Dermis blood vessel endothelial cell (primary cell): Measurements from ENCODE around the gene TMCC1. TPM values are rescaled to one million over a fixed set of nuclear protein-coding genes. Genes with fewer than 3 reads are reported as not detected.
"Not testable (repeated sequence)": the region's sequence is repeated elsewhere in the genome, so short reads cannot be mapped to it uniquely, and the experiment has no call there.

Experiments used
- DNase-seq: peaks from one replicate; pipeline ENCODE4 v3.0.0; 2010
- total RNA-seq: library from RNA; depleted of rRNA; stranded (reverse); fragments of >200 nt; gene quantifications from 2 replicates; pipeline ENCODE4 v1.2.3, GENCODE V29; 2014

The TMCC1 gene
- total RNA-seq, 1 donor from 2014 or later: 18.5 TPM

DNA sequence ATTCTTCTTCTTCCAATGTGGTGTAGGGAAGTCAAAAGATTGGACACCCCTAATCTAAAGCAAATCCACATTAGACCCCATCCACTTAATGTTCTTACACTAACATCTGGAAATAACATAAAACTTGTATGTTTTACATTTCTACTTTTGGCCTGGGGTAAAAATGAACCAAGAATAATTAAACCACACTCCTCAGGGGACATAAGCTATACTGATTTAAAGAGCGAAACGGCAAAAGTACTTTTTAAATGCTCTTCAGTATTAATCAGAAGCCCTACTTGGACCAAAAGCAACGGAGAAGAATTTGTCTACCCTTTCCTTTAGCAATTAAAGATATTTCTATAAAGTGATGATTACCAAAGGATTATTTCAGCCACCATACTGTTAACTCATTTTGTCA lies 123.9 kb downstream of the TMCC1 start:
- no peak for DNase-seq

DNA sequence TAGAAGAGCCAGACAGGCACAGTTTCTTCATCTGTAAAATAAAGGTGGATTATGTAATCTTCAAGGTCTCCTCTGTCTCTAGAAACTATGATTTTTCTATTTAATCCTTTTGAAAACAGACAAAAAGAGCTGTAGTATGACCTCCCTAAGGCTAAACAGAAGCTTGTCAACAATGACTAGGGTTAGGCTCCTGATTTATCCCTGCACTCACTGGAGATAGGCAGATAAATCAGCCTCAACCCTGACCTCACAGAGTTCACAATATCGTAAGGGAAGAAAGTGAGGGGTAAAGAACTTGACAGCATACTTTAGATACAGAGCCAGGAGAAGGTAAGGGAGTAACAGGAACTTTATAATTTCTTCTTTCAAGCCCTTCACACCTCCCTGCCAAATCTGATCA lies 124.8 kb downstream of the TMCC1 start:
- DNase-seq: no peak

DNA sequence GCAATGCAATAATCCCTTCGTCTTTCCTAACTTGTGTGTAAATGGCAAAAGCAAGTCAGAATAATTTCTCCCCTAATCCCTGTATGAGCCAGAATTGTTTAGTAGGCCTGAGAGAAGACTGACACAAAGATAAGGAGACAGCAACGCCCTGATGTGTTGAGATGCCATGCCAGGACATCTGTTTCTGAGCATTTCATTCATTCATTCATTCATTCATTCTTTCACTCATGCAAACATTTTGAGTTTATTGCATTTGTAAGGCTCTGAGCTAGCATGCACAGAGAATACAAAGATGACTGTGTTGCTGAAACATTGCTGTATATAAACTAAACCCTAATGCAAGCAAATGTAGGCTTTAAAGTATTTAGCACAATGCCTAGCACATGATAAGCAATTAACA lies 127.4 kb downstream of the TMCC1 start:
- DNase-seq: no peak

DNA sequence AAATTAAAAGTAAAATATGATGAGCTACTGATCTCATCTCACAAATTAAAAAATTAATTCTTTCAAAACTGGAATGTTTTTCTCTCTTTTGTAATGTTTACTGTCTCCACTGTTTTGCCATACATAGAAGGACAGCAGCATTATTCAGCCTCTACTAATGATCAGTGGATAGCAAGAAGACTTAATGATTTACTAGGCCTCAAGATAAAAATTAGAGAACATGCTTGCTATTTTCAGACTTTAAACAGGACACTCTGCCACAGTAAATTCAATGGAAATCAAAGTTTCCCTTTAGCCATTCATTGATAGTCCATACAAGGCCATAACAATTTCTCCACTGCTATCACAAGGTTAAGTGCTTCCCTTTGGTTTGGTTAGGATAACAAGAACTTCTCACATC lies 129.4 kb downstream of the TMCC1 start:
- DNase-seq: no peak

DNA sequence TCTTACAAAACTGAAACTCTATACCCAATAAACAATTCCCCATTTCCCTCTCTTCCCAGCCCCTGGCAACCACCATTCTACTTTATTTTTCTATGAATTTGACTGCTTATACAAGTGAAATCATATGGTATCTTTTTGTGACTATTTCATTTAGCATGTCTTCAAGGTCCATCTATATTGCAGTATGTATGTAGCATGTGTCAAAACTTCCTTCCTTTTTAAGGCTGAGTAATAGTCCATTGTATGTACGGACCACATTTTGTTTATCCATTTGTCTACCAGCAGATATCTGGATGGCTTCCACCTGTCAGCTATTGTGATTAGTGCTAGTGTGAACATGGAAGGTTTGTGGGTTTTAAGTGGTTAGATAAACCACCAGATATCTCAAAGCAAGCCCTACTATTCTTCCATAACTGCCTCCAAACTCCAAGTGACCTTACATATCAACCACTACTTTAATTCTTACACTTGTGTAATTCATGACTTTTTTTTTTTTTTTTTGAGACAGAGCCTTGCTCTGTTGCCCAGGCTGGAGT lies 134.7 kb downstream of the TMCC1 start:
- peak; percentile 10 for DNase-seq

DNA sequence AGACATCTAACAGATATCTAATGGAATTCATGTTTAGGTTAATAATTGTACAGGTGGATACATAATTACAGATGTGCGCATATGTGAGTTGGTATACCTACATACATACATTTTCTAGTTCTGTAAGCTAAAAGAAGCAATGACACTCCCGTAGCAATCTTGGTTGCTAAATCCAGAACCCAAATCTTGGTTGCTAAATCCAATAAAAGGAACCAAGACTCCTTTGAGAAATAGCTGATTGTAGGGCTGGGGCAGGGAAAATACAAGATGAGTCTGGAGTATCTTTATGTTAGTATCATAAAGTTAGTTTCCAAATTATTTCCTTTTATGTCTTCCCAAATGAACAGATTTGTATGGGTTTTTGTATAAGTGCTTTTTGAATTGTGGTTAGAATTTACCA lies 135.2 kb downstream of the TMCC1 start:
- no peak for DNase-seq

DNA sequence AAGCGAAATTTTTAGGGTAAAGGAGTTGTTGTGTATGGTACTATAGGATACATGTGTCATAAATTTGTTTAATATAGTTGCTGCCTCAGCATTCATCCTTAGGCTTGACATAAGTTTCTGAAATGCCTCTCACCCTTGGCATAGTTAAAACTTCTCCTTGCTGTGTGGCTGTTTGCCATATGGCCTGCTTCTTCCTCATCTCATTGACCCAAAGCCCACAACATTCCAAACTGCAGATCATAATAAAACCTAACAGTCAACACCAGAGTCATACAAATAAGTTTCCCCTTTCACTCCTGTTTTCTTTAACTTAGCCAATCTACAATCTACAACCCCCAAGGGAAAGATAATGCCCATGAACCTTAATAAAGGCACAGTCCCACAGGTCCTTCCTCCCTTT lies 136.6 kb downstream of the TMCC1 start:
- DNase-seq: peak; percentile 3

DNA sequence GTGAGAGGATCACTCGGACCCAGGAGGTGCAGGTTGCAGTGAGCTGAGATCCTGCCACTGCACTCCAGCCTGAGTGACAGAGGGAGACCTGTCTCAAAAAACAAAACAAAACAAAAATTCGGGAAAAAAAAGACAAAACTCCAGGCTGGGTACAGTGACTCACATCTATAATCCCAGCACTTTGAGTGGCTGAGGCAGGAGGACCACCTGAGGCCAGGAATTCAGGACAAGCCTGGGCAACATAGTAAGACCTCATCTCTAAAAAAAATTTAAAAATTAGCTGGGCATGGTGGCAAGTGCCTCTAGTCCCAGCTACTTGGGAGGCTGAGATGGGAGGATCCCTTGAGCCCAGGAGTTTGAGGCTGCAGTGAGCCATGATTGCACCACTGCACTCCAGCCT lies 142.4 kb downstream of the TMCC1 start:
- not testable (repeated sequence) for DNase-seq

DNA sequence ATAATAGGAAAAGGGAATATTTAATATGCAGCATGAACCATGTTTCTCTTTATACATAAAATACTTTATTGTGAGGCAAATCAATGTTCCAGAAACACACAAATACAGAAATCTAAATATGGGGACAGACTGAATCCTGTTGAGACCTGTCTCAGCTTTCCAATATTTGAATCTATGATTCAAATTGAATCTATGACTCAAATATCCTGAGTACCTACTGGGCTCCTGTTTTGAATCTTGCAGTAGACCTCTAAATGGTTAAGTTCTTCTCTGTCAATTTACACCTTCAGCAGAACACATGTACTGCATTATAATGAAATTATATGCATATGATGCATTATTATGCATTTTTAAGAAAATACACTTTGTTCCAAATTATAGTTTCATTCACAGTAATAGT lies 143.8 kb downstream of the TMCC1 start:
- no peak for DNase-seq

DNA sequence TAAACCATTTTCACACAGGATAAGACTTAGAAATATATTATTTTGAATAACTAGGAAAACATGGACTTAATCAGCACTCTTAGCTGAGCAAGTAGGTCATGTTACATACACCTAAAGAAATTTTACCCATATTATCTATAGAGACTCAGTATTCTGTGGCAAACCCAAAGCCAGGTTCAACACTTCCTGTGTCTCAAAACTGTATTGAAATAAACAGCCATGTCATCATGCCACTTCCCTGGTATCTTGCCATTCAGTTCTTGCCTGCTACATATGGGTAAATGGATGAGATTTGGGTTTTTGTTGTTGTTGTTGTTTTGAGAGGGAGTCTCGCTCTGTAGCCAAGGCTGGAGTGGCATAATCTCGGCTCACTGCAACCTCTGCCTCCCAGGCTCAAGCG lies 145.5 kb downstream of the TMCC1 start:
- no peak for DNase-seq

DNA sequence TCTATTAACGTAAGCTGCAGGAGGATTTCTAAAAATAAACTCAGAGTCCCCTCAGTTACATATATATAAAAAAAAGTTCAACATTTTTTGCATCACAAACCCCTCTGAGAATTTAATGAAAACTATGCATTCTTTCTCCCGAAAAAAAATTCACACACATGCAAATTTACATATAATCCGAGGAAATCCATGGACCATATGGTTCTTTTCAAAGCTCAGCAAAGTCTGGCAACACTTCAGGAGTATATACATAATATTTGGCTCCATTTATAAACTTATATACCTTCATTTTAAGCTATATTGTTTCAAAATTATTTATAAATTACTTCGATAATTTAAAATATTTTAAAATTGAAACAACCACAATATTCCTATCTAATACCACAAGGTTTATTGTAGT lies 146.4 kb downstream of the TMCC1 start:
- no peak for DNase-seq

DNA sequence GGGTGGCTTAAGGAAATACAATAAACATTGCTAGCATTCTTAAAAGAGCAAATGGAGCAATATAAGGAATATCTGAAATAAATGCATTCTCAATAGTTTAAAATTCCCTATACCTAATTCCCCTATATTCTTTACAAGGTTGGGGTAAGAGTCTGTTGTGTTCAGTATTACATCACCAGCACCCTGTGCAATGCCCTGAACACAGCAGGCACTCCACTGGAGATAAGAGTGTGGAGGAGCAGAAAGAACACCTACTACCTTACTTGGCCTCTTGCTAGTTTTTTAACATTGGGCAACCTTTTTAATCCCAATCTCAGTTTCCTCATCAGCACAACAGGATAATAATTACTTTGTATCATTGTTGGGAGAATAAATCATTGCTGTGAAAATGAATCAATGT lies 146.9 kb downstream of the TMCC1 start:
- no peak for DNase-seq

DNA sequence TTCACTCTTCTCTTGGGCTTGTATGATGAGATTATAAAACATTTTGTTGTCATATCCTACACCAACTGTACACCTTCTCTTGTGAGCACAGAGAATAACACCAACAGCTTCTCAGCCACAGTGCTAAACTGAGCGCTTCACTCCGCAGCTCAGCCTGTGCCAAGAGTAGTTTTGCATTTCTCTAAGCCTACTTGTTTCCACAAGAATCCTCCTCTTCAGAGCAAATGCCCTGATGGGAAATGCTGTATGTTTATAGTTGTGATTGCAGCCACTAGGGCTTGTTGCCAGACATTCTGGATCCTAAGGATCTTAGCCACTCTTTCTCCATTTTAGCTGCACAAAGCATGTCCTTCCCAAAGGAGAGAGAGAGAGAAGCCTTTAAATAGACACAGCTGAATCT lies 148.3 kb downstream of the TMCC1 start:
- DNase-seq: no peak

DNA sequence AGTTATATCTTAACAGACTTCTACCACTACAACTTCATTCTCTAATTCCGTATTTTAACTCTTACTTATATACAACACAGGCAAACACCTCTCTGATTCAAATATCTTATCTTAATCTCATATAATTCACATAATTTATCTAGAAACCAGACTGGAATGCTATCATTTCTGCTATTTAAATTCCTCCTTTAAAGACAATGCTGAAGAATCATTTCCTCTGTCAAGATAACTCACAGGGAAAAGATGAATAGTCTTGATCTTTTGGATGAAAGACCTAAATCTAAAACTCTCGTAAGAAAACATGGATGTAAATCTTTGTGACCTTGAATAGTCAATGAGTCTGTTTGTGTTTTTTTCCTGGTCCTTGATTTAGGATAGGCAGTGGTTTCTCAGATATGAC lies 151.7 kb downstream of the TMCC1 start:
- no peak for DNase-seq

DNA sequence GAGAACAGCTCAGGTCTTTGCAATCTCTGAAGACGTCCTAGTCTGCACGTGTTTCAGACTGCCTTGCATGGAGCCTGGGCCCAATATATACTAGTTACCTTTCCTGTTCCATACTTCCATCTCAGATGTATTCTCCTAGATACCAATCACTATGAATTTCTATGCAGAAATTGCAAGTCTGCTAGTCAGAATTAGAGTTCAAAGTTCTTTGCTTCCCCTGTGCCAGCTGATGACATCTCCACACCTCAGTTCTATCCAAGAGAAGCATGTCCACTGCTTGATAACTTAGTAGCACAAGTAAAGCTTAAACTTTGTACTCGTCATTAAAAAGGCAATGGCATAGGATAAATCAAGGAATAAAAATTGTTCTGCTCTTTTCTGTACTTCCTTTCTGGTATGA lies 153.4 kb downstream of the TMCC1 start:
- no peak for DNase-seq

DNA sequence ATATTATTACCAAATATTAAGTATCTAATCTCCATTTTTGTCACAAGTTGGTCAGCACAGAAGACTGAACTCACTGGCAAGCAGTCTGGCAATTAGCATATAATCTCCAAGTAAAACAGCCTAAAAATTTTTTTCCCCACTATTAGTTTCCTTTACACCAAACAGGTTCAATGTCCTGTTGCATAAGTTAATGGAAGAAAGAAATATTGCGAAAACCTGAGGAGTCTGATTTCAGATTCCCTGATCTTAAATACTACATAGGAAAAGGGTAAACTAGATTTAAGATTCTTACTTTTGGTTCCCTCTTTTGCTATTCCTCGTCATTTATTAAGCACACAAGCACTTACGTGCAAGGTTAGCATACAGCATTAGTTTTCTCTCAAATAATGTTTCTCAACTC lies 153.9 kb downstream of the TMCC1 start:
- no peak for DNase-seq

DNA sequence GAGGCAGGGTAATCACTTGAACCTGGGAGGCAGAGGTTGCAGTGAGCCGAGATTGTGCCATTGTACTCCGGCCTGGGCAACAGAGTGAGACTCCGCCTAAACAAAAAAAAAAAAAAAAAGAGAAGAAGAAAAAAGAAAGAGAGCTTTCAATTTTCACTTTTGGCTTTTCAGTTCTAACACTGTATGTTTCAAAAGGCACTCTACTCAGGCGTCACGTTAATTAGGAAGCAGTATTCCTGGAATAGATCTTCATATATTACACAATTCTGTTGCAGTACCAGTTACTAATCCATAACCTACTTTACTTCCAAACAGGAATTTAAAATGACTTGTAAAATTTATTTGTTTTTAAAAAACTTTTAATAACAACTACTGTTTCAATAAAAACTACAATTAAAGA lies 155.3 kb downstream of the TMCC1 start:
- DNase-seq: no peak

DNA sequence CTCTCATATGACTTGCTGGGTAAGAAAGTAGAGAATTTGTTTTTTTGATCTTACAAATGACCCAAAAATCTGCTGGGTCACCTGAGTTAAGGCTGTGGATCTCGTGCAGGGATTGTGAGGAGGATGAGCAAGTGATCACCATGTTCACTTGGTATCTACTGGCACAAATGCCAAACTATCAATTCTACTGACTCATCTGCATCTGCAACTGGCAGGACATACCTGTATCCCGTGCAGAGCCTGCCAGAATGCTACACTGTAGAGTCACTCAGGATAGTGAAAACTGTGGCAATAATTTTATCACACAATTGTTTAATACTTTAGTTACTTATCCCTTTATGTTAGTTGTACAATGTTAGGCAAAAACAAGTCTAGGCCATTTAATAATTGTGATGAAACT lies 157.4 kb downstream of the TMCC1 start:
- no peak for DNase-seq

DNA sequence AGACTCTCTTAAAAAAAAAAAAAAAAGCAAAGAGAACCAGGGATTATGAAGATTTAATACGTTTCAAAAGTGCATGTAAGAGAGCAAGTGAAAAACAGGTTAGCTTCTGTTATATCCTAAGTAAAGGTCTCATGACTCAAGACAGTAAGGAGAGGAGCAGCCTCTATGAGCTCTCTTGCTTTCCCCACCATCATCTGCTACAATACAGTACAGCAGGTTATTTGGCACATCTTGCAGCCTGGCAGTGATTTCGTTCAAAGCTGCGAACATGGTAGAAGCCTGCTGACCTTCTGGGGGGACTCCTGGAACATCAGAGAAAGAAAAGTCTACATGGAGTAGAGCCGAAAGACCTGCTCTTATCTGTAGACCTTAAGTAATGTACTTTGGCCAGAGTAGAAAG lies 157.9 kb downstream of the TMCC1 start:
- no peak for DNase-seq

DNA sequence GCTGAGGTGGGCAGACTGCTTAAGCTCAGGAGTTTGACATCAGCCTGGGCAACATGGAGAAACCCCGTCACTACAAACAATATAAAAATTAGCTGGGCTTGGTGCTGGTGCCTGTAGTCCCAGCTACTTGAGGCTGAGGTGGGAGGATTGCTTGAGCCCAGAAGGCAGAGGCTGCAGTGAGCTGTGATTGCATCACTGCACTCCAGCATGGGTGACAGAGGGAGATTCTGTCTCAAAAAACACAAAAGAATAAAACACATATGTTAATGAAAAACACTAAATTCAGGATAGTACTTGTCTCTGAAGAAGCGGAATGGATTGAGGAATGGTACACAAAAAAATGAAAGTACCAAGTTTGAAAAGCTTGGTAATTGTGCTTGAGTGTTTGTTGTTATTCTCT lies 159.1 kb downstream of the TMCC1 start:
- no peak for DNase-seq

DNA sequence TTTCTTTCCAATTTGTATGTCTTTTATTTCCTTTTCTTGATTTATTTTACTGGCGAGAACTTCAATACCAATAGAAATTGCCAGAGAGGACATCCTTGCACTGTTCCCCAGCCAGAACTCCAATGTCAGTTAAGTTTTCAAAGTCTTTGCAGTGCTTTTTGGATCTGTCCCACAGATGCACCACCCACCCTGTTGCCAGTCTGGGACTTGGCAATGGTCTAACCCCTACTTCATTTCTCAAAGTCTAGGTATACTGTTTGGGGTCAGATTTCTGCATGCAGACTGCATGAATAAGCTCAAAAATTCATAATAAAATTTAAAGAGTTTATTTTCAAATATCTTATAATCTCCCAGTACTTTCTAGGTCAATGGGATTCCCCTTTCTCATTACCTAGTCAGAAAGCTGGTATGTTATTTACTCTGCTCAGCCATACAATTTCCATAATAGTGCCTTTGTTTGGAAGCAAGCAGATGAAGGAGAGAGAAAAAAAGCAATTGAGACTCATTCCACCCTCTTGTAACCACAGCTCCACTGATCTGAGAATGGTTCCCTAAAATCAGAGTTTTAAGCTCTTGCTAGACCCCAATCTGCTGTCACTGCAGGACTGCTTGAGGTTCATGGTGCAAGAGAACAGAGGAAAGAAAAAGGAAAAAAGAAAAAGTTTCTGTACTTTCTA lies 161.2 kb downstream of the TMCC1 start:
- no peak for DNase-seq

DNA sequence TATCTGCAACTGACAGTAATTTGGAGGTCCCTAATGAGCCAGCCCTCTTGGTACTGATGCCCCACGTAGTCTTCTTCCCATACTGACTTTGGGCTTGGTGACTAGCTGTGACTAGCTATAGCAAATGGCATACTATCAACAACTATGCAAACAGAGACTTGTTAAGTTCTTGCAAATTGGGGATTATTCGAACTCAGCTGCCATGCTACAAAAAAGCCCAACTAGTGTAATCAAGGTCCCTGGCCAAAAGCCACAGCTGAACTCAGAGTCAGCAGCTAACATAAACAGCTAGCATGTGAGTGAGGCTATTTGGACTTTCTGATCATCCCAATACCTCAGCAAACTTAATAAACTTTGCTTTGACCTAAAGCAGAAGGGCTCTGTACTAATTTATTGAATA lies 165.8 kb downstream of the TMCC1 start:
- no peak for DNase-seq

DNA sequence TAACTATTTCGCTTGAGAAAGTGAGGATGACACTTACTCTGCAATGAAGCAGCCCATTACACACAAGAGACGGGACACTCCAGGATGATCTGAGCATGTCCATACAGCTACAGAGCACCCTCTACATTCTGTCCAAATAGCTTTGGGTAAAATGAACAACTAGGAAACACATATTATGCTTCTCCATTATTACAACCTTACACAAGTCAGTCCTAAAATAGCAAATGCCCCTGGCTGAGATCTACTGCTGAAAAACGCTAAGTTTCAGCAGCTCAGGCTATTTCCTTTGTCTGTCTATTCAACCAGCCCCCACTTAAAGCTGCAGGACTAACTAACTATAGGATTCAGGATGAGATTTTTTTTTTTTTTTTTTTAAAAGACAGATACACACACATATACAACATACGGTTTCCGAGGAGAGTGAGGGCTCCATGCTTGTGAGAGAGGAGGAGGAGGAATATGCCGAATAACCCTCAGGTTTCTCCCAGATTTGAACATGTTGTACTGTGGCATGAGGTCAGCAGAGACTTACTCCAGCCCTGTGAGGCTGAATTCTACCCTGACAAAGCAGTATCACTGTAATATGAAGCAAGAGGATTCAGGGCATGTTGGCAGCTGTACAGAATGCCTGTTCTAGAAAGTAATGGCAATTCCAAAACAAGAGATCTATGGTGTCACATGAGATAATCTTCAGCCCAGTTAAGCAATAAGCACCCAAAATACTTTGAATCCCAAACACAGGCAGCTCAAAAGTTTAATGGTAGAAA lies 169.8 kb downstream of the TMCC1 start:
- DNase-seq: peak; percentile 5

DNA sequence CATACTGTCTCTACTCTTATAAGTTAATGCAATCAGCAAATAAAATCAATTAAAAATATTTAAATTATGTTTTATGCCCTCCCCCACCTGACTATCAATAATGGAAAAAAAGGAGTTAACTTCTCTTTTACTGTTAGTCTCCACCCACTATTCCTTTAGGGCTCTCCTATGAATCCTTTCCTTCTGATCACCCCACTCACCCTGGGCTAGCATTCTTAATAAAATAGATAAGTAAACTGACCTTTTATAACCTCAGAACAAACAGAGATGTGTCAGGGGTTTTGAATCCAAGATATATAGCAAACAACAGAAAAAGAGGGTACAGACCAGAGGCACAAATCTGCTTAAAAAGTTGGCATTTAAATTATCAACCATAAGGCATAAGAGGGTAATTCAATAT lies 171.0 kb downstream of the TMCC1 start:
- no peak for DNase-seq
